GM19467 (cell line): ENCODE results near the gene ATP9A.
"Not testable (repeated sequence)": the region's sequence is repeated elsewhere in the genome, so short reads cannot be mapped to it uniquely, and the experiment has no call there.

Experiments
- ATAC-seq: cut with Tn5 transposase; IDR thresholded peaks from one replicate; pipeline ENCODE4 v1.9.1; 2021; ENCODE audit warnings: mild to moderate bottlenecking, moderate library complexity; ENCODE audit not compliant: unreplicated experiment

Gene ATP9A

GRCh38 chr20:51757226-51757625, 11.0 kb downstream of the ATP9A start:
- ATAC-seq: no peak

GRCh38 chr20:51756653-51757052, 11.5 kb downstream of the ATP9A start:
- no peak for ATAC-seq

- not testable (repeated sequence) for ATAC-seq
Measured at GRCh38 chr20:51753220-51753619, 15.0 kb downstream of the ATP9A start.

DNA sequence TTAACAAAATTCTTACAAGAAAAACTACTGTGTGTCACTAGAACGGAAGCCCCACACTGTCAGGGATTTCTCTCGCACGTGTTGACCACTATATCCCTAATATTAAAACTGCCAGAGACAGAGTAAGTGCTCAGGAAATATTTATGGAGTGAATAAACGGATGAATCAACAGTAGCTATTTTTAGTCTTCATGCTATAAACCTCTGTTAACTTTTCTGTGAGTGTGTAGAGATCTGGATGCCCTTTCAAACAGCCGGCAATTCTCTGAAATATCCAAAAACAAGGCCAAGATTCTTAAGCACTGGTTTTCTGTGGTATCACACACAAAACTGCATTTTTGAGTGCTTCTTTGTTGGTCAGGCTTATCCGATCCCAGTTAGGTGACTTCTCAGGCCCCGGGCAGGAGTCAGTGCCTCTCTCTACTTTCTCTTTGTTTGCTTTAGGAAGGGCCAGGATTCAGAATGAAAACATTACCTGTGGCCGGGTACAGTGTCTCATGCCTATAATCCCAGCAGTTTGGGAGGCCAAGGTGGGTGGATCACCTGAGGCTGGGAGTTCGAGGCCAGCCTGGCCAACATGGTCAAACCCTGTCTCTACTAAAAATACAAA, 15.7 kb downstream of the ATP9A start:
- no peak for ATAC-seq

DNA sequence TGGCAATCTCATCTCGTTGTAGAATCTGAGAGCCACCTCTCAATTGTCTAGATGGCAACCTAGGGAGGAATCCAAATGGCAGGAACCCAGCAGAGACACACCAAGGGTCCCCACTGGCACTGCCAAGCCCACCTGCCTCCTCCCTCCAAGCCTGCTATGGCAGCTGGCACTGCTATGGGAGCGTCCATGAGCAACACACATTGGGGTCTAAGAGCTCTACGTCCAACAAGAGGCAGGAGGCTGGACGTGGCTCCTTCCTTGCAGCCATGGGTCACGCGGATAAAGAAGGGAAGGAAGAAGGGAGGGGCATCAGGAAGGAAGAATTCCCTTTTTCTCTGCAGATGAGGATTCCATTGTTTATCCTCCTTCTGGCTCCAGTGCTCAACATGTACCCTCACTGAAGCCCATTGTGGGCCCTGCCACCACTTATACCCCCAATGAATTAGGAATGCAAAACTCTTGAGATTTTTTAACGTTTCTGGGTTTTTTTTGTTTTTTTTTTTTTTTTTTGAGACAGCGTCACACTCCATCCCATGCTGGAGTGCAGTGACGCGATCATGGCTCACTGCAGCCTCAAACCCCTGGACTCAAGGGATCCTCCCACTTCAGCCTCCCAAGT, 17.3 kb downstream of the ATP9A start:
- ATAC-seq: no peak

DNA sequence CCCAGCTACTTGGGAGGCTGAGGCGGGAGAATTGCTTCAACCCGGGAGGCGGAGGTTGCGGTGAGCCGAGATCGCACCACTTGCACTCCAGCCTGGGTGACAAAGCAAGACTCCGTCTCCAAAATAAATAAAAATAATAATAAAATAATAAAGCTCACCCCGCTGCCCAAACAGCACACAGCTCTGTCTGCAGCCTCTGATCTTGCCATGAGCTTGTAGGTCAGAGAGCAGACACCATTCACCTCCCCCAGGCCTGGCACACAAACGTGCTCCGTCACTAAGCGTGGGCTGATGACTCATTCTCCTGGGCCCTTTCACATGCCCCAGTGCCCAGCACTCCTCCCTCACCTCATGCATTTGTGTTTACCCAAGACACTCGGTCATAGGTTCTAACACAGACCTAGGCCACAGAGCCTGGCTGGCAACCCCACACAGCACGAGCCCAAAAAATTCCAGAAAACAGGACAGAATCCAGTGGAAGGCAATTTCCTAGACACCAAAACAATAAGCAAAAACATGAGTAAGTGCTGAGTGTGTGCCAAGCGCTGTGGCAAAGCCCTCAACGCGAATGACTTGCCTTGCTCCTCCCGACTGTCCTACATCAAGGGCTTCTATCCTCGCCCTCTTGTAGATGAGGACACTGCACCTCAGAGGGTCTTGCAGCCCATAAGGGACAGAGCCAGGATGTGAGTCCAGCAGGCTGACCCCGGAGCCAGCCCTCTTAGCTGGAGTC, 18.0 kb downstream of the ATP9A start:
- ATAC-seq: no peak

DNA sequence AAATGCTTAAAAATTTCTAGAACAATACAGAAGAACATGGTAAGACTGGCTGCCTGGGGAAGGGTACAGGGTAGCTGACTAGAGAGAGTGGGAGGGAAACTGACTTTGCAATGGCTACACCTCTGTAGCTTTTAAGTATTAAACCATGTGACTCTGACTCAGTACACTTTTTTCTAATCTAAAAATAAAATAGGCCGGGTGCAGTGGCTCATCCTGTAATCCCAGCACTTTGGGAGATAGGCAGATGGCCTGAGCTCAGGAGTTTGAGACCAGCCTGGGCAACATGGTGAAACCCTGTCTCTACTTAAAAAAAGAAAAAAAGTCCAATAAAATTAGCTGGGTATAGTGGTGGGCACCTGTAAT, 18.5 kb downstream of the ATP9A start:
- no peak for ATAC-seq

- ATAC-seq: no peak
Measured at GRCh38 chr20:51747182-51747911, 20.8 kb downstream of the ATP9A start.

DNA sequence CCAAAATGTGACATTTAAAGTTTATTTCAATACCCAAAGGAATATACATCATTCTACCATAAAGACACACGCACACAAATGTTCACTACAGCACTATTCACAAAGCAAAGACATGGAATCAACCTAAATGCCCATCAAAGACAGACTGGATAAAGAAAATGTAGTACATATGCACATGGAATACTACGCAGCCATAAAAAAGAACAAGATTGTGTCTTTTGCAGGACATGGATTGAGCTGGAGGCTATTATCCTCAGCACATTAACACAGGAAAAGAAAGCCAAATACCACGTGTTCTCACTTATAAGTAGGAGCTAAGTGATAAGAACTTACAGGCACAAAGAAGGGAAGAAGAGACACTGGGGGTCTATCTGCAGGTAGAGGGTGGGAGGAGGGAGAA, 22.4 kb downstream of the ATP9A start:
- ATAC-seq: no peak

GRCh38 chr20:51740838-51741237, 27.4 kb downstream of the ATP9A start:
- no peak for ATAC-seq

DNA sequence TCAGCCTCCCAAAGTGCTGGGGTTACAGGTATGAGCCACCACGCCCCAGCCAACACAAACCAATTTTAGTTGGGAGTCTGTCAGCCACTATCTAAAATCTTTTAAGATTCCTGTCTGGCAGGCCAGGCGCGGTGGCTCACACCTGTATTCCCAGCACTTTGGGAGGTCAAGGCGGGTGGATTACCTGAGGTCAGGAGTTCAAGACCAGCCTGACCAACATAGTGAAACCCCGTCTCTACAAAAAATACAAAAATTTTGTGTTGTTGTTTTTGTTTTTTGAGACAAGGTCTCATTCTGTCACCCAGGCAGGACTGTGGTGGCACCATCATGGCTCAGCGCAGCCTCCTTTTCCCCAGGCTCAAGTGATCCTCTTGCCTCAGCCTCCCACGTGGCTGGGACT, 27.9 kb downstream of the ATP9A start:
- not testable (repeated sequence) for ATAC-seq

- ATAC-seq: no peak
Measured at GRCh38 chr20:51739722-51740249, 28.4 kb downstream of the ATP9A start.

DNA sequence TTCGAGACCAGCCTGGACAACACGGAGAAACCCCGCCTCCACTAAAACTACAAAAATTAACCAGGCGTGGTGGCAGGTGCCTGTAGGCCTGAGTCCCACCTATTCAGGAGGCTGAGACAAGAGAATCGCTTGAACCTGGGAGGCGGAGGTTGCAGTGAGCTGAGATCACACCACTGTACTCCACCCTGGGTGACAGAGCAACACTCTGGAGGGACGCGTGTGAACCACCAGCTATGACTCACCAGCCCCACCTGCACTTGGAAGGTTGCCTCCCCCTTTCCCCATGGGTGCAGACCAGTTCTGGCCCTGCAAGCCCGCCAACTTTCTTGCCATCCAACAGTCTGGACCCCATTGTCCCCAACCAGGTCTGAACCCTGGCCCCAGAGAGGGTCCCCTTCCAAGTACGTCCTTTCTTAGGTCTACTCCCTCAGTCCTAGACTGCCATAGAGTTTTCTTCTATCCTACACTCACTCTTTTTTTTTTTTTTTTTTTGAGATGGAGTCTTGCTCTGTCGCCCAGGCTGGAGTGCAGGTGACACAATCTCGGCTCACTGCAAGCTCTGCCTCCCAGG, 29.2 kb downstream of the ATP9A start:
- ATAC-seq: no peak

GRCh38 chr20:51738261-51738660, 29.9 kb downstream of the ATP9A start:
- not testable (repeated sequence) for ATAC-seq

DNA sequence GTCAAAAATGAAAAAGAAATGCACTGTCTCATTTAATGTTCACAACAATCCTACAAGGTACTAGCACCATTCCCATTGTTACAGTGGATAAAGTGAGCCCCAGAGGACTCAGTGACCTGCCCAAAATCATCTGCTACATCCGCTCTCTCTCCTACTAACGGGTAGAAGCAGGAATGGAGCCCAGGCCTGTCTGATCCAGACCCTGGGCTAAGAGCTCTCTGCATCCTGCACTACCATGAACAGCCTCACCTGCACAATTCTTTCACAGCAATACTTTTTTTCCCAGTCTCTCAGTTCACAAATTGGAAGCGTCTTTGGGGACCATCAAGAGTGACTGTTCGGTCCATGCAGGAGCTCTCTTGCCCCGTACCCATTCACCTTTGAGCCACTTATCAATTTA, 31.2 kb downstream of the ATP9A start:
- ATAC-seq: no peak

DNA sequence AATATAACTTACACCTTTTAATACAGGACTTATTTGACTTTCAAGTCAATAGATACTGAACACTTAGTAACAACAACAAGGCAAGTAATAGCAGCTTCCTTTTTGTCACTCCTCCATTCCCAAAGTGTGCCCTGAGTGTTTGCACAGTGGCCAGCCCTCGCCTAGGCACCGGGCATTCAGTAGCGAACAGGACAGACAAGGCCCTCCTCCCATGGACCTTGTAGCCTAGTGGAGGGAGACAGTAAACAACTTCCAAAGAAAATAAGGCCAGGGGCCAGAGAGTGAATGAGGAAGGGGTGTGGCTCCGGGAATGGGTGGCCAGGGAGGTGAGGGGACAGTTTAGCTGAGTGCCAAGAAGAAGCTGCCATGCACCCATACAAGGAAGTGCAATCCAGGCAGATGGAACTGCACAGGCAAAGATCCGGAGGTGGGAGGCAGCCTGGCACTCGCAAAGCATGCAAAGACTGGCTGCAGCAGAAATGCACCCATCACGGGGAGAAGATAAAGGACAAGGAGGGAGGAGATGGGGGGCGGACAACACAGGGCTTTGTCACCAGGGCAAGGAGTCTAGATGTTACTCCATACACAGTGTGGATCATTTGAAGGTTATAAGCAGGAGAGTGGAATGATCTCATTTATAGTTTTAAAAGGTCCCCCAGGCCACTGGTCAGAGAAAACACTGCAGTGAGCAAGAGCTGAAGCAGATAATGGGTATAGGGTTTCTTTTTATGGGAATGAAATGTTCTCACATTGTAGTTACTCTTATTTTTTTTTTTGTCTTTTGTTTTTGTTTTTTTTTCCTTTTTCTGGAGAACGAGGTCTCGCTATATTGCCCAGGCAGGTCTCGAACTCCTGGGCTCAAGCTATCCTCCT, 32.2 kb downstream of the ATP9A start:
- no peak for ATAC-seq

- ATAC-seq: no peak
Measured at GRCh38 chr20:51734876-51735720, 33.1 kb downstream of the ATP9A start.

- ATAC-seq: no peak
Measured at GRCh38 chr20:51733070-51733469, 35.1 kb downstream of the ATP9A start.

DNA sequence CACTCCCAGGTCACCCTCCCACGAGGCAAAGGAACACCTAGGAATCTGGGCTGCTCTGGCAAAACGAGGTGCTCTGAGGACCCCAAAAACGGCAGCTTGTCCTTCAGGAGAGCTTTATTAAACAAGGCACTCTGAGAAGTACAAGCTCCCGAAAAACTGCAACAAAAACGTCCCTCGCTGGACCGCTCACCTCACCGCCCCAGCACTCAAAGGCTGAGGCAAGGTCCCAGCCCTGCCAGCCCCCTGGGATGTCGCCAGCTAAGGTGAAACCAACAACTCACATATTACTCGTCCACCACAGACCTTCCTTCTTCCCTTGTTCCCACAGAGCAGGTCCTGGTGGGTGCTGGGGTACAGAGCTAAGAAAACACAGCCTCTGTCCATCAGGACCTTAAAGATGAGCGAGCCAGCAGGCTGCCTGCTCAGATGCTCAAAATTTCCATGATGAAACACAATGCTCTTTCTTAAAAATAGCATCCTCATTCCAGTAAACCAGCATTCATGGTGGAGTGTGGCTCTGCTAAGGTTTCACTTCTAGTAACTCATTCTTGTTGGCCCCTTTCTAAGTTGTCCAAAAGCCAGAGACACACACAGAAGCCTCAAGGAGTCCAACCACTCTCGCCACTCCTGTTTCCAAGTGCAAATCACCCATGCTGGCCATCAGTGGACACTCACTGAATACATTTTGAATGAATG, 35.9 kb downstream of the ATP9A start:
- ATAC-seq: no peak
